Occipital lobe (tissue), 2 donors: Measurements from ENCODE around the gene DYSF. TPM values are rescaled to one million over a fixed set of nuclear protein-coding genes. Genes with fewer than 3 reads are reported as not detected.

Source experiments
- DNase-seq: peaks from one replicate; lab custom pipeline; 2025; lab: John Stamatoyannopoulos, UW
- total RNA-seq: library from RNA; depleted of rRNA; stranded (reverse); fragments of >200 nt; gene quantifications from one replicate; pipeline ENCODE4 v1.2.3, GENCODE V29; 2014

DYSF gene
- total RNA-seq, 1 donor from 2014 or later = 0.47 TPM

GRCh38 chr2:71725836-71726235 is 272.5 kb downstream of the DYSF start:
- DNase-seq = no peak

GRCh38 chr2:71727562-71727961 is 274.2 kb downstream of the DYSF start:
- no peak for DNase-seq

- no peak for DNase-seq
These were observed 274.7 kb downstream of the DYSF start for GRCh38 chr2:71728036-71728435.

- no peak for DNase-seq
These were observed 277.5 kb downstream of the DYSF start for GRCh38 chr2:71730785-71731383.

GRCh38 chr2:71734620-71735019 is 281.3 kb downstream of the DYSF start:
- DNase-seq = no peak

GRCh38 chr2:71735676-71736075 is 282.3 kb downstream of the DYSF start:
- no peak for DNase-seq

Other genes with a start within 250 kb of the DYSF start
- gene PAIP2B, start 226.5 kb upstream of the DYSF start, total RNA-seq = 19.0 TPM
- gene ZNF638, start 121.8 kb upstream of the DYSF start, total RNA-seq = 399 TPM